GM19240 (cell line): Measurements from ENCODE around the gene SATB2.

ENCODE experiments used
- DNase-seq: peaks from one replicate; pipeline ENCODE4 v3.0.0; 2011; ENCODE audit warnings: low spot score; ENCODE audit not compliant: insufficient read length

SATB2 gene

GRCh38 chr2:199405241-199405640 is 52.5 kb downstream of the SATB2 start:
- DNase-seq, result no peak

GRCh38 chr2:199404841-199405240 is 52.9 kb downstream of the SATB2 start:
- no peak for DNase-seq

GRCh38 chr2:199395311-199395710 is 62.4 kb downstream of the SATB2 start:
- DNase-seq, result no peak

- no peak for DNase-seq
These were observed 65.4 kb downstream of the SATB2 start for GRCh38 chr2:199392363-199392762.

- no peak for DNase-seq
These were observed 68.9 kb downstream of the SATB2 start for GRCh38 chr2:199388728-199389268.

DNA sequence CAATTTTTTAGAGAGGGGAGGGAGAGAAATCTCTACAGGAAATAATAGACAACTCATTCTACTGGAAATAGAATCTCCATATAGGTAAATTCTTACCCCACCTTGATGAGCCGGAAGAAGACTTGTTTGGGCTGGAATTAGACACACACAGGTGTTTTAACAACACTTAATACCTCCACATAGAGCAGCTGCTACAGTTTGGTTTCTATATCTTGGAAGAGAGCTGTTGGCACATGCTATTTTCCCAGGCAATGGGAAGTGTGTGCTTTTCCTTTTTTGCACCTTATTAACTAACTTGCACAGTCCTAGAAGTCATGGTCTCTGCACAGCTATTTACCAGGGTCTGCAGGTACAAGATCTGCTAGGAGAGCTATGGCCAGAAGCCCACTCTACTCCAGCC is 73.7 kb downstream of the SATB2 start:
- no peak for DNase-seq

DNA sequence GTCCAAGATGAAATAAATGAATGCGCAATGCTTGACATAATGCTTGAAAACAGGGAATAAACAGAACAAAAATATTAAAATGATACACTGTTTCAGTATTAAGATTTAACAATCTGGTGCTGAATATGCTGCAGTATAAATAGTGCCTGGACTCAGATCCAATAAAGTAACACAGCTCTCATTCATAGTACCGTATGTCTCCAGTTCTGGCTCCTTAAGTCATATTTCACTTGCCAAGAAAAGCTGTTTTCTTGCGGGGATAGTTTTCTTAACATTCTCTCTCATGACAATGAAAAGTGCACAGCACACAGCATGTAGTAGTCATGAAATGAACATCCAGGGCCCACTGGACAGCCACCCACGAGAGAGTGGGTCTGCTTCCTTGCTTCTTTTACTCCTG is 74.7 kb downstream of the SATB2 start:
- DNase-seq, result no peak

GRCh38 chr2:199382091-199382490 is 75.6 kb downstream of the SATB2 start:
- DNase-seq, result no peak

- DNase-seq, result no peak
These were observed 76.2 kb downstream of the SATB2 start for GRCh38 chr2:199381531-199381930.

DNA sequence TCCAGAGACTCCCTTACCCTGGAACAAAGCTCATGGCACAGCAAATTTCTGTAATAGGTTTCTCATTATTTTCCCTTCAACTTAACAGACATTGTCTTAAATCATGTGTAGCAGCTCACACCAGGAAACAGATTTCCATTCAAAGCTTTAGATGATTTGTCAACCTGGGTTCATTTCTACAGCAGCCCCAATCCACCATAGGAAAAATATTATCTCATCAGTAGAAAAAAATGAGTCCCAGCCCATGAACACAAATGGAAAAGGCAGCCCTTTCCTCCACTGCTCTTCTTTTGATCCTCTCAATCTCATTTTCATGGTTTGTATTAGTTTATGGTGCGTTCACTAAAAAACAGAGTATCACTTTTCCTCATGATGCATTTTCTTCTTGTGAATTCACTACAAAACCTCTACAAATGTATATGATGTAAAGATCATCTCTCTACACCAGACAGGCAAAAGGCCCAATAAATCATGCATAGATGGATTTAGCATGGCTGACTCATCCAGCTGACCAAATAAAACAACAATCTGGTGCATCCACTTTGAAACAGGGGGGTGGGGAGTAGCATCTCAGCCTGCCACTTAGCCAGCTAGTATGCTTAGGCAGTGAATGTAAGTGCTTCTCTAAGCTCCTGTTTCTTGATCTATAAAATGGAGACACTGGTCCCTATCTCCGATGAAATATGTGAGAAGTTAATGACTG is 78.6 kb downstream of the SATB2 start:
- no peak for DNase-seq

DNA sequence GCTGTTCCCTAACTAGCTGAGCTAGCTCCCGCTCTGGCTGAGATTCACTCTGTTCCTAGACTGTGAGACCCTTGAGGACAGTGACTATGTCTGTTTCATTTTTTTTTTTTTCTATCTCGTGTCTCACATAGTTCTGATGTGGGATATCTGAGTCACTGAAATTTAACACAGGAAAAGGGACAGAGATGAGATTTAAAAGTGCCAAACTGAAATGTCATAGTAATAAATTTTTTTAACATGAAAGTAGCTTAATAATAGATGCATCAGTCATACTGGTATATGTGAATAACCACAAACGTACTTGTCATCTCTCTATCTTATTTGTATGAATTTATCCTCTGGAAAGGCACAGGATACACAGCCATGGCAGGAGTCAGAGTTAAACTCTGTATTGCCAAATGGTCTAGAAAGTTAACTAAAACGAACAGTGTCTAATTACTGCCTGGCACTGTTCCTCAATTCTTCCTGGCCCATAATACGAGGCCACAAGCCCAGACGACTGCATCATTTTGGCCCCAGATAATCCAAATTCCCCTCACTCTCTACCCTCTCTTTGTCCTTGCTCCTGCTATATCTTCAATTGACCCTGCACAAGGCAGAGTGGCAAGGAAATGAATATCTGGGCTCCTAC is 87.5 kb downstream of the SATB2 start:
- no peak for DNase-seq

DNA sequence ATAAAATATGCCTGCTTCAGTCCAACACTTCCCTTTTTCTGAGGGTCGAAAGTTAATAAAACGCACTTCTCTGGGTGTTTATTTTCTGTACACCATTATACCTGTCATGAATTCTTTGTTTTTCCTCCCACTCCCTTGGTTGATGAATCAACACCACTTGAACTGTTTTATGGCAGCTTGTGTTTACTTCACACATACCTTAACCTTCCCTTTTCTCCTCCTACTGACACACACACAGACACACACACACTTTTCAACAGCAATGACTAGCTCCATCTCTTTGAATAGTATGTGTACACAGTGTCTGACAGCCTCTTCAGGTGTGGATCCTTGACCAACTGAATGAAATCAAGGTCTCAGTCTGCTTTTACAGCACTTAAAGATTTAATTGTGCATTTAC is 91.3 kb downstream of the SATB2 start:
- DNase-seq, result no peak

- DNase-seq, result no peak
These were observed 93.6 kb downstream of the SATB2 start for GRCh38 chr2:199364153-199364552.

DNA sequence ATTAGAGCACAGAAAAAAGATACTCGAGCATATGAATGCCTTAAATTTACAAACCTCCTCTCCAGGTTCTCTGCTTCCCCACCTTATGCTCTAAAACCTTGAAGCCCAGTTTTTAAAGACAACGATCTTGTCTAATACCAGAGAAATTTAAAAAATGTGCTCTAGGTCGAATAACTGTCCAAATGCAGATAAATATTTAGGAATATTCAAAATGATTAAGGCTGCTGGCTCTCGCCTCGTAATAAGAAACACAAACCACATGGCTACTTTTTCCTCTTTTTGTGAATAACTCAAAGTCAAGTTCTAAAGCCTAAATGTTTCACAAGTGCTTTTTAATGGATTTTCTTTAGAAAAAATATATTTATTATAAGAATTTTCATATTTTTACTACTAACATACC is 101.3 kb downstream of the SATB2 start:
- DNase-seq, result no peak

- DNase-seq, result no peak
These were observed 108.9 kb downstream of the SATB2 start for GRCh38 chr2:199348871-199349270.

DNA sequence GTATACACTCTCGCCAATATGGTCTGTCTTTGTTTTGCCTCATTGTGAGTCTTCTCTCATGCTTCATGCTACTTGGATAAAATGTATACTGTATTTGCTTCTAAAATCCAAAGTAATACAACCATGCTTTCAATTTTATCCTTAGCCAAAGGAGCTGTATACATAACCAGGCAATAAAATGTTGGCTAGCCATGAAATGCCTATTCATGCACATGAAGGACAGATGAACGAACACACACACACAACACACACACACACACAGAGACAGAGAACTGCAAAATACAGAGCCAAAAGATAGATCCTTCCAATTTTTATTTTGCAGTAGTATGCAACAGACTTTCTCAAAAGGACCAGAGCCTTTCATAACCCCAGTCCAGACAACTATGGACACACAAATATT is 113.7 kb downstream of the SATB2 start:
- DNase-seq, result no peak

DNA sequence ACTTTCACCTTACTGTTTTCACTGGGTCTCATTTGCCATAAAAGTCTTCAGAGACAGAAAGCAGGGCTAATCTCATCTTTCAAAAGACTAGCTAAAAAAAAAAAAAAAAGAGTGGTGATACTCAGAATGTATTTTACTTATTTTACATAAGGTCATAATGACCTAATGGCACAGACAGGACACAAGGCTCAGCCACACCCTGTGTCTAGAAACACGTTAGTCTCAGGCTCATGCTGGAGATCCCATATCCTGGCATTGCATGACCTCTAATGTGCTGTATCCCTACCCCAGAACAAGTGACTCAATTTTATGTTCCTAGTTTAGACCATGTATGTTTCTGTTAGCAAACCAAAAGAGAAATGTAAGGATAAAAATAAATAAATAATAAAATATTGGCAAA is 115.4 kb downstream of the SATB2 start:
- no peak for DNase-seq

DNA sequence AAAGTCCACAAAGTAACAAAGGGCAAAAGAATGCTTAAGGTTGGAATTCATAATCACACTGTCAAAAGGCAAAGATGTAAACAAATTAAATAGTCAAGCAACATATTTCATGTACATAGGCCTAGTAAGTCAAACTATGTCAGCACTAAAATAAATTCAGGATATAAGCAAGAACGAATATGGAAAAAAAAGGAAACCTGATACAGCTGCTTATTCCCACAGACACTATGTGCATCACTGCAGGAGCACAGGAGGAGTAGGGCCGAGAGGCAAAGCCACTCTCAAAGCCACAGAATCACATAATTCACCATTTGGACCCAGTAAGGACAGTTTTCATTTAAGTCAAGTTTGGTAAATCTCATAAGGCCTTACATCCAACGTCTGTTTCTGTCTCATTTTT is 116.6 kb downstream of the SATB2 start:
- DNase-seq, result no peak

DNA sequence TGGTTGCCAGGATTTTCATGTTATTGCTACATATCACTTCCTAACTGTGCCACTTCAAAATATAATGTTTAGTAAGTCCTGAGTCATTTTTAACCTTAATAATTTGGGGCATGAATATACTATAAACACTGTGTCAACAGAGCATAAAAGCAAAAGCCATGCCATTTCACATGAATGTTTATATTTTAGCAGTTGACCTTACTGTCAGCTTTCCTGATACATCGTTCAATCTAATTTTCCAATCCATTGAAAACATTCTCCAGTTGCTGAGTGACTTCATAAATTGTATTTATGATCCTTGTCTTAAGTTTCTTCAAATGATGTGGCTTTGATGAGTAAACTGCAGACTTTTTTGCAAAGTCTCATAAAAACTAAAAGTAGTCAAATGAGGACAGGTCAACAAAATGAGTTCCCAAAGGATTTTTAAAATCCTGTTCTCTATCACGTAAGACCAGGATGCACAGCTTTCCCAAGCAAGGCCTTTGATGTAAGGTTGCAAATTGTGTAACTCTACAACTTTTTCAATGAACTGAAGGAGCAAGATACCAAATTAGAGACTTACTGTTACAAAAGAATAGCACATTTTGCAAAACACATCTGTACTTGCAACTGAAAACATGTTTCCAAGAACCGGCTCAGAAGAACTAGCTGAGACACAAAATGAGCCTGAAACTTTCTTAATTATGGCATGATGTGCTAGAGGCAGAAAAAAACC is 117.7 kb downstream of the SATB2 start:
- DNase-seq, result no peak

GRCh38 chr2:199336546-199336945 is 121.2 kb downstream of the SATB2 start:
- no peak for DNase-seq

- DNase-seq, result no peak
These were observed 122.2 kb downstream of the SATB2 start for GRCh38 chr2:199335502-199335901.

DNA sequence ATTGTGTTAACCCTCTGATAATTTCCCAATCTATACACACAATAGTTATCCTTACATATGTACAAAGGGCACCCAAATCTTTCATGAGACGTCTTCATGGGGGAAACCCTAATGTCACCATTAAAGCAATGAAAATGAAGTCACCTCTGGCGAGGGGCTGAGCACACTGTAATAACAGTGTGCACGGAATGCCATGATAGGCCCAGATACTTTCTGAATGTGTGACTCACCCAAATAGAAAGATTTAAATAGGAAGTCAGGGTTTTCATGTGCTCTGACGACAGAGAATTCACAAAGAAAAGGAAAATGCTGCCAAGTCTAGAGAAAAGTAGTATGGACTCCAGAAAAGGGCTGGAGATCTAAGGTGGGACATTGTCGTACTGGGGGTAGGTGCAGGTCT is 128.3 kb downstream of the SATB2 start:
- DNase-seq, result no peak
